Left colon (tissue), 2 donors: ENCODE data around the gene ST3GAL4. TPM values are rescaled to one million over a fixed set of nuclear protein-coding genes. Genes with fewer than 3 reads are reported as not detected.

ENCODE experiments used
- ATAC-seq: fragments of 200-7000 bp; cut with Tn5 transposase; one replicate; pipeline ENCODE4 v1.9.1; 2020; ENCODE audit warnings: mild to moderate bottlenecking, moderate library complexity
- DNase-seq, 2 donors: peaks; one replicate each; pipeline ENCODE4 v3.0.0-alpha.2; 2020
- intact Hi-C, 2 donors: fragments of 100-400 bp; cut with DNase I in 1 of 2; cut with micrococcal nuclease in 1 of 2; formaldehyde crosslinking; loops; one replicate each; pipeline versions ENCODE4 v1.11.2 to v1.14.0; 2022; cut with DNase I, micrococcal nuclease
- total RNA-seq, 2 donors: library from RNA; stranded (reverse); fragmentation: NEBNext Ultra II Directional; extraction: Animal tissue kit (Norgen Biotek cat#: 25700); gene quantifications; one replicate each; pipeline ENCODE4 v1.2.1, GENCODE V29; 2021
- donor health status: DM: no; HTN: no; CAD: no.
- donor health status: DM: yes; HTN: yes; CAD: no.

Gene ST3GAL4
- total RNA-seq, 2 donors from 2014 or later: 181 to 536 TPM

GRCh38 chr11:126327281-126328000 lies 28.0 kb upstream of the ST3GAL4 start:
- no peak for ATAC-seq
- no peak for DNase-seq
- intact Hi-C loops: no loop called here

GRCh38 chr11:126328001-126328390 lies 27.5 kb upstream of the ST3GAL4 start:
- DNase-seq (no peak), ATAC-seq (no peak)
- intact Hi-C loops: no loop called here

- DNase-seq: no peak
- no peak for ATAC-seq
- intact Hi-C loops: no loop called here
Observed at GRCh38 chr11:126328444-126328843, 27.0 kb upstream of the ST3GAL4 start.

GRCh38 chr11:126328938-126329643 lies 26.4 kb upstream of the ST3GAL4 start:
- DNase-seq (no peak), ATAC-seq (no peak)
- intact Hi-C loops: no loop called here

- DNase-seq (no peak), ATAC-seq (no peak)
- intact Hi-C loops: no loop called here
Observed at GRCh38 chr11:126329644-126330211, 25.8 kb upstream of the ST3GAL4 start.

- intact Hi-C loops: no loop called here
- ATAC-seq (no peak), DNase-seq (no peak)
Observed at GRCh38 chr11:126331286-126331685, 24.2 kb upstream of the ST3GAL4 start.

GRCh38 chr11:126332221-126332711 lies 23.2 kb upstream of the ST3GAL4 start:
- DNase-seq: no peak
- ATAC-seq: no peak
- intact Hi-C loops: no loop called here

GRCh38 chr11:126333142-126333541 lies 22.3 kb upstream of the ST3GAL4 start:
- DNase-seq (no peak), ATAC-seq (no peak)
- intact Hi-C loops: no loop called here

- ATAC-seq (no peak), DNase-seq (no peak)
- intact Hi-C loops: no loop called here
Observed at GRCh38 chr11:126334659-126335462, 20.6 kb upstream of the ST3GAL4 start.

- ATAC-seq (peak; percentile 67), DNase-seq (no peak)
- intact Hi-C loops: no loop called here
Observed at GRCh38 chr11:126335463-126335760, 20.1 kb upstream of the ST3GAL4 start.

- intact Hi-C loops: no loop called here
- DNase-seq (no peak), ATAC-seq (no peak)
Observed at GRCh38 chr11:126336138-126336541, 19.3 kb upstream of the ST3GAL4 start.

GRCh38 chr11:126336671-126337101 lies 18.8 kb upstream of the ST3GAL4 start:
- DNase-seq: no peak
- intact Hi-C loops: no loop called here
- no peak for ATAC-seq

- DNase-seq (no peak), ATAC-seq (no peak)
- intact Hi-C loops: no loop called here
Observed at GRCh38 chr11:126337126-126337473, 18.4 kb upstream of the ST3GAL4 start.

GRCh38 chr11:126337474-126338241 lies 17.8 kb upstream of the ST3GAL4 start:
- DNase-seq (no peak), ATAC-seq (no peak)
- intact Hi-C loops: no loop called here

- intact Hi-C loops: no loop called here
- DNase-seq (no peak), ATAC-seq (no peak)
Observed at GRCh38 chr11:126338346-126339055, 17.0 kb upstream of the ST3GAL4 start.

GRCh38 chr11:126339073-126339862 lies 16.2 kb upstream of the ST3GAL4 start:
- intact Hi-C loops: no loop called here
- DNase-seq (no peak), ATAC-seq (no peak)

- intact Hi-C loops: no loop called here
- ATAC-seq: no peak
- DNase-seq: no peak
Observed at GRCh38 chr11:126339863-126340434, 15.5 kb upstream of the ST3GAL4 start.
